BJ (cell line): ENCODE measurements around the gene DLX4. TPM values are rescaled to one million over a fixed set of nuclear protein-coding genes. Genes with fewer than 3 reads are reported as not detected.

ENCODE experiments used
- CTCF ChIA-PET: fragments of 350-600 bp; formaldehyde crosslinking; extraction: SDS; loops from one replicate; lab custom pipeline; 2021; ENCODE audit warnings: antibody characterized with exemption, inconsistent platforms; lab: Yijun Ruan, JAX
- POLR2A ChIA-PET: fragments of 300-600 bp; sonication (Branson Sonifier 250); formaldehyde crosslinking; extraction: SDS; loops from one replicate; lab custom pipeline; 2021; ENCODE audit warnings: antibody characterized with exemption; lab: Charles Lee
- DNase-seq: peaks from one replicate; pipeline ENCODE4 v3.0.0-alpha.2; 2011; ENCODE audit warnings: low read depth
- H3K27me3 ChIP-seq: 2 replicates; pipeline ENCODE4 v1.6.0; 2011; ENCODE audit warnings: low read length; ENCODE audit not compliant: control insufficient read depth, insufficient read depth
- H3K36me3 ChIP-seq: 2 replicates; pipeline ENCODE4 v1.5.1; 2011; ENCODE audit warnings: low read length; ENCODE audit not compliant: control insufficient read depth, insufficient read depth
- H3K4me3 ChIP-seq: 2 replicates; pipeline ENCODE4 v1.5.1; 2011; ENCODE audit warnings: low read depth, mild to moderate bottlenecking, control low read depth, low read length
- CTCF ChIP-seq: IDR thresholded peaks from 2 replicates; pipeline ENCODE4 v1.5.1; 2011; ENCODE audit warnings: low read depth, mild to moderate bottlenecking, control low read depth, inconsistent platforms, low read length, moderate library complexity; ENCODE audit not compliant: insufficient read depth
- polyA plus RNA-seq: library from polyadenylated mRNA; depleted of rRNA; stranded (reverse); fragments of >200 nt; gene quantifications from 2 replicates; pipeline ENCODE4 v1.2.3, GENCODE V29; 2011

Gene DLX4
- polyA plus RNA-seq, 1 experiment: 0.29 TPM

DNA sequence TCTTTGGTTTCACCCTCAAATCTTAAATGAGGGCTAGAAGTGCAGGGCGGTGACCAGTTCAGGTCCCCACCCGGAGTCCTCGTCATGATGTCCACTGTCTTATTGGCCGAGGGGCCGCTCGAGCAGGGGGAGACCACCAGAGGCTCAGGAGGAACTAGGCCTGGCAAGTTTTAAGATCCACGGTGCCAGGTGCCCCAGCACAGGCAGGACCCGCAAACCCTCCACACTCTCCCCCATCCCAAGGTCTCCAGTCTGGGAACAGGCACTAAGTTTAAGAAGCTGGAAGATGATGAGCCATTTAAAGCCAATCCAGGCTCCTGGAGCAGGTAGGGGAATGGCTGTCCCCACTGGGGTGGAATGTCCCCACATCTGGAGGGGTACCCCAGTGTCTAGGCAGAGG, 21.9 kb downstream of the DLX4 start:
- Histone ChIP-seq H3K36me3 (no peaks in the 10 kb centered on the region), H3K4me3 (no peak overlapping the region), H3K27me3 (peaks cover 34% of the 10 kb centered on the region)
- POLR2A ChIA-PET: no interaction called here
- no peak for TF ChIP-seq CTCF
- DNase-seq: no peak
- CTCF ChIA-PET: interaction anchor here (0.9 to 3.3 kb wide), 3 partner anchors 39 to 110 kb away, joined by 4 to 12 read pairs (median 7); no protein-coding TSS in a partner anchor

DNA sequence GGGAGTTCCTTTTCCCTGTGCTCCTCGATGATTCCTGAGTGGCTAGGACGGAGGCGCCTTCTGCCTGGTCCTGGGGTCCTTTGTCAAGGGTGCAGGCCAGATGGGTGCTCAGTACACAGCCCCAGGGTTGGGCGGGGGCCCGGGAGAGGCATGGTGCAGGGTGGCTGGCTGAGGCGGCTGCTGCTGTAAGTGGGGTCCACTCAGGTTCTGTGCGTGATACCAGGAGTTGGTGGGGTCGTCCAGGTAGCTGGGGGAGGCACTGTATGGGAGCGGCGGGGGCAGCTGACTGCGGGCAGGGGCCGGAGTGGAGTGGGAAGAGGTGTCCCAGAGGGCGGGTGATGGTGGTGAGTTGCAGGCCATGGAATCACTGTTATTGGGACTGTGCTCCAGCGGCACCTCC, 22.4 kb downstream of the DLX4 start:
- no peak for TF ChIP-seq CTCF
- DNase-seq: no peak
- CTCF ChIA-PET: interaction anchor here (0.9 to 11.7 kb wide), 3 partner anchors 39 to 125 kb away, joined by 4 to 464 read pairs (median 12); no protein-coding TSS in a partner anchor
- POLR2A ChIA-PET: no interaction called here
- peaks cover 39% of the 10 kb centered on the region for H3K27me3 ChIP-seq
- H3K4me3 ChIP-seq: no peak overlapping the region
- no peaks in the 10 kb centered on the region for H3K36me3 ChIP-seq

- DNase-seq: no peak
- TF ChIP-seq CTCF: no peak
- ChIA-PET CTCF (interaction anchor here (1.8 to 11.7 kb wide), 3 partner anchors 19 to 126 kb away, joined by 3 to 464 read pairs (median 110); no protein-coding TSS in a partner anchor), POLR2A (no interaction called here)
- no peak overlapping the region for H3K4me3 ChIP-seq
- peaks cover 36% of the 10 kb centered on the region for H3K27me3 ChIP-seq
- H3K36me3 ChIP-seq: no peaks in the 10 kb centered on the region
Observed at GRCh38 chr17:49992191-49992932, 23.4 kb downstream of the DLX4 start.

- Histone ChIP-seq H3K4me3 (0 out of 2 replicates have a peak overlapping the region, but pooled peaks have one; percentile 19), H3K36me3 (no peaks in the 10 kb centered on the region), H3K27me3 (peaks cover 36% of the 10 kb centered on the region)
- POLR2A ChIA-PET: no interaction called here
- CTCF ChIA-PET: interaction anchor here (1.8 to 11.7 kb wide), 4 partner anchors 20 to 127 kb away, joined by 3 to 464 read pairs (median 94); no protein-coding TSS in a partner anchor
- no peak for DNase-seq
- no peak for TF ChIP-seq CTCF
Observed at GRCh38 chr17:49992933-49993422, 24.0 kb downstream of the DLX4 start.

DNA sequence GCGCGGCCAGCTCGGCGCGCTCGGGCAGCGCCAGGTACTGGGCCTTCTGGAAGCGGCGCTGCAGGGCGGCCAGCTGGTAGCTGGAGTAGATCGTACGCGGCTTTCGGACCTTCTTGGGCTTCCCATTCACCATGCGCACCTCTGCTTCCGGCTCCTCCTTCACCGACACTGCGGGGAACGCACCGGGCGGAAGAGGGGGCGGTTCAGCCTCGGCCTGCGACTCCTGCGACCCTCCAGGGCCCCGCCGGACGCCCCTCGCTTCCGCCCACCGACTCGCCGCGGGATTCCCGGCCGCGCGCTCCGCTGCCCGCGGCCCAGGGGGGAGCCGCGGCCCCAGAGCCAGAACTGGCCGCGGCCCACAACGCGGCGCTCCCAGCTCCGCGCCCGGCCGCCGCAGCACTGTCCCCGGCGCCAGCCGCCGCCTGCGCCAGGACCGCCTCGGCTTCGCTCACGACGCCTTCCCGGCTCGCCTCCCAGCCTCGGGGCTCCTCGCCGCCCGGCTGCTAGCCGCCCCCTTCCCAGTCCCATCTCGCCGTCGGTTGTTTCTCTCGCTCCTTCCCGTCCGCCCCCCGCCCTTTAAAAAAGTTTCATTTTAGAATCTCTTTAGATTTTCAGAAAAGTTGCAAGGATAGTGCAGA, 24.6 kb downstream of the DLX4 start:
- Histone ChIP-seq H3K4me3 (peak overlapping the region; percentile 20; the same call in 1 of the 2 replicates), H3K36me3 (no peaks in the 10 kb centered on the region), H3K27me3 (peaks cover 36% of the 10 kb centered on the region)
- no peak for TF ChIP-seq CTCF
- POLR2A ChIA-PET: no interaction called here
- no peak for DNase-seq
- CTCF ChIA-PET: interaction anchor here (1.8 to 11.7 kb wide), 4 partner anchors 21 to 127 kb away, joined by 3 to 464 read pairs (median 94); no protein-coding TSS in a partner anchor
